ENCODE measurements around the gene SAP25.

DNA sequence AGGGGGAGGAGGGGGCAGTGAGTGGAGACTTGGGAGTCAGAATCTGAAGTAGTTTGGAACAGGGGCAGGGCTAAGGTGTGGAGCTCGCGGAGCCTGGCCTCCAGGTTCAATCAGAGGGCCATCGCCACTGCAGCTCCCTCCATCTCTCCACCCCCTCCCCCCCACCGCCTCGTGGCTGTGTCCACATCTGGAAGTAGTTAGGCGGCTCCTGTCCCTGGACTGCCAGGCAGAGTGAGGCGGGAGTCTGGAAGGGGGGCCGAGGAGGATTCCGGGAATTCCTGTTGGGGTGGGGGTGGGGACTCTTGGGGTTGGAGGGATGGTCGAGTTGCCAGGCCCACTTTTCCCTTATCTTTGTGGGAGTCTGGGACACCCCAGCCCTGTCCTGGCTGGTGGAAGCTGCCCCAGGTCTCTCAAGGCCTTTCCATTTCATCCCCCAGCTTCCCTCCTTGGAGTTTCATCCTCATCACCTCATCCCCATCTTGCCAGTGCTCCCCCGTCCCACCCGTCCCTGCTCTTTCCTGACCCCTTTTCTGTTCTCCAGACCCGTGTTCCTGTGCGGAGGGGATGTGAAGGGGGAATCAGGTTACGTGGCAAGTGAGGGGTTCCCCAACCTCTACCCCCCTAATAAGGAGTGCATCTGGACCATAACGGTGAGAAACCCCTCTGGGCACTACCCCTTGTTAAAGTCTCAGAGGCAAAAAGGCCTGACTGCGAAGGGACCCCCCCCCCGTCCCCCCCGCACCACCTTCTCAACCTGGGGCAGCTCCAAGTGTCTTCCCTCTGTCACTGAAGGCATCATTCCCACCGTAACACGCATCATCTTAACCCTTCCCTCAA lies 29.4 kb upstream of the SAP25 start:
- TF ChIP-seq, protein P1, sequence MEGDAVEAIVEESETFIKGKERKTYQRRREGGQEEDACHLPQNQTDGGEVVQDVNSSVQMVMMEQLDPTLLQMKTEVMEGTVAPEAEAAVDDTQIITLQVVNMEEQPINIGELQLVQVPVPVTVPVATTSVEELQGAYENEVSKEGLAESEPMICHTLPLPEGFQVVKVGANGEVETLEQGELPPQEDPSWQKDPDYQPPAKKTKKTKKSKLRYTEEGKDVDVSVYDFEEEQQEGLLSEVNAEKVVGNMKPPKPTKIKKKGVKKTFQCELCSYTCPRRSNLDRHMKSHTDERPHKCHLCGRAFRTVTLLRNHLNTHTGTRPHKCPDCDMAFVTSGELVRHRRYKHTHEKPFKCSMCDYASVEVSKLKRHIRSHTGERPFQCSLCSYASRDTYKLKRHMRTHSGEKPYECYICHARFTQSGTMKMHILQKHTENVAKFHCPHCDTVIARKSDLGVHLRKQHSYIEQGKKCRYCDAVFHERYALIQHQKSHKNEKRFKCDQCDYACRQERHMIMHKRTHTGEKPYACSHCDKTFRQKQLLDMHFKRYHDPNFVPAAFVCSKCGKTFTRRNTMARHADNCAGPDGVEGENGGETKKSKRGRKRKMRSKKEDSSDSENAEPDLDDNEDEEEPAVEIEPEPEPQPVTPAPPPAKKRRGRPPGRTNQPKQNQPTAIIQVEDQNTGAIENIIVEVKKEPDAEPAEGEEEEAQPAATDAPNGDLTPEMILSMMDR (conservative IDR thresholded peaks at IDR 0.05; ENCODE audit: low read depth in 2 of 2) = no peak
- TF ChIP-seq EZH2phosphoT487 (IDR thresholded peaks at IDR 0.05; ENCODE audit: unreplicated experiment) (no peak), POLR2AphosphoS5 (IDR thresholded peaks at IDR 0.05; ENCODE audit: low read depth) (peak; percentile 81), EZH2 (IDR thresholded peaks at IDR 0.05; ENCODE audit: low read depth, unreplicated experiment) (no peak), NANOG (IDR thresholded peaks at IDR 0.05; ENCODE audit: borderline replicate concordance) (no peak; the same call in 1 of the 2 replicates), CREB1 (CRISPR knock-in tag; IDR thresholded peaks at IDR 0.05; ENCODE audit: low read depth) (no peak), ZNF114 (CRISPR knock-in tag; IDR thresholded peaks at IDR 0.05) (no peak), STAT1 (IDR thresholded peaks at IDR 0.05; ENCODE audit: unreplicated experiment) (no peak), JUNB (IDR thresholded peaks at IDR 0.05; ENCODE audit: unreplicated experiment) (no peak), ZNF331 (CRISPR knock-in tag; IDR thresholded peaks at IDR 0.05; ENCODE audit: low read depth) (0 out of 2 replicates have a peak, but pooled peaks have one; percentile 20)
- TF ChIP-seq, protein P2, sequence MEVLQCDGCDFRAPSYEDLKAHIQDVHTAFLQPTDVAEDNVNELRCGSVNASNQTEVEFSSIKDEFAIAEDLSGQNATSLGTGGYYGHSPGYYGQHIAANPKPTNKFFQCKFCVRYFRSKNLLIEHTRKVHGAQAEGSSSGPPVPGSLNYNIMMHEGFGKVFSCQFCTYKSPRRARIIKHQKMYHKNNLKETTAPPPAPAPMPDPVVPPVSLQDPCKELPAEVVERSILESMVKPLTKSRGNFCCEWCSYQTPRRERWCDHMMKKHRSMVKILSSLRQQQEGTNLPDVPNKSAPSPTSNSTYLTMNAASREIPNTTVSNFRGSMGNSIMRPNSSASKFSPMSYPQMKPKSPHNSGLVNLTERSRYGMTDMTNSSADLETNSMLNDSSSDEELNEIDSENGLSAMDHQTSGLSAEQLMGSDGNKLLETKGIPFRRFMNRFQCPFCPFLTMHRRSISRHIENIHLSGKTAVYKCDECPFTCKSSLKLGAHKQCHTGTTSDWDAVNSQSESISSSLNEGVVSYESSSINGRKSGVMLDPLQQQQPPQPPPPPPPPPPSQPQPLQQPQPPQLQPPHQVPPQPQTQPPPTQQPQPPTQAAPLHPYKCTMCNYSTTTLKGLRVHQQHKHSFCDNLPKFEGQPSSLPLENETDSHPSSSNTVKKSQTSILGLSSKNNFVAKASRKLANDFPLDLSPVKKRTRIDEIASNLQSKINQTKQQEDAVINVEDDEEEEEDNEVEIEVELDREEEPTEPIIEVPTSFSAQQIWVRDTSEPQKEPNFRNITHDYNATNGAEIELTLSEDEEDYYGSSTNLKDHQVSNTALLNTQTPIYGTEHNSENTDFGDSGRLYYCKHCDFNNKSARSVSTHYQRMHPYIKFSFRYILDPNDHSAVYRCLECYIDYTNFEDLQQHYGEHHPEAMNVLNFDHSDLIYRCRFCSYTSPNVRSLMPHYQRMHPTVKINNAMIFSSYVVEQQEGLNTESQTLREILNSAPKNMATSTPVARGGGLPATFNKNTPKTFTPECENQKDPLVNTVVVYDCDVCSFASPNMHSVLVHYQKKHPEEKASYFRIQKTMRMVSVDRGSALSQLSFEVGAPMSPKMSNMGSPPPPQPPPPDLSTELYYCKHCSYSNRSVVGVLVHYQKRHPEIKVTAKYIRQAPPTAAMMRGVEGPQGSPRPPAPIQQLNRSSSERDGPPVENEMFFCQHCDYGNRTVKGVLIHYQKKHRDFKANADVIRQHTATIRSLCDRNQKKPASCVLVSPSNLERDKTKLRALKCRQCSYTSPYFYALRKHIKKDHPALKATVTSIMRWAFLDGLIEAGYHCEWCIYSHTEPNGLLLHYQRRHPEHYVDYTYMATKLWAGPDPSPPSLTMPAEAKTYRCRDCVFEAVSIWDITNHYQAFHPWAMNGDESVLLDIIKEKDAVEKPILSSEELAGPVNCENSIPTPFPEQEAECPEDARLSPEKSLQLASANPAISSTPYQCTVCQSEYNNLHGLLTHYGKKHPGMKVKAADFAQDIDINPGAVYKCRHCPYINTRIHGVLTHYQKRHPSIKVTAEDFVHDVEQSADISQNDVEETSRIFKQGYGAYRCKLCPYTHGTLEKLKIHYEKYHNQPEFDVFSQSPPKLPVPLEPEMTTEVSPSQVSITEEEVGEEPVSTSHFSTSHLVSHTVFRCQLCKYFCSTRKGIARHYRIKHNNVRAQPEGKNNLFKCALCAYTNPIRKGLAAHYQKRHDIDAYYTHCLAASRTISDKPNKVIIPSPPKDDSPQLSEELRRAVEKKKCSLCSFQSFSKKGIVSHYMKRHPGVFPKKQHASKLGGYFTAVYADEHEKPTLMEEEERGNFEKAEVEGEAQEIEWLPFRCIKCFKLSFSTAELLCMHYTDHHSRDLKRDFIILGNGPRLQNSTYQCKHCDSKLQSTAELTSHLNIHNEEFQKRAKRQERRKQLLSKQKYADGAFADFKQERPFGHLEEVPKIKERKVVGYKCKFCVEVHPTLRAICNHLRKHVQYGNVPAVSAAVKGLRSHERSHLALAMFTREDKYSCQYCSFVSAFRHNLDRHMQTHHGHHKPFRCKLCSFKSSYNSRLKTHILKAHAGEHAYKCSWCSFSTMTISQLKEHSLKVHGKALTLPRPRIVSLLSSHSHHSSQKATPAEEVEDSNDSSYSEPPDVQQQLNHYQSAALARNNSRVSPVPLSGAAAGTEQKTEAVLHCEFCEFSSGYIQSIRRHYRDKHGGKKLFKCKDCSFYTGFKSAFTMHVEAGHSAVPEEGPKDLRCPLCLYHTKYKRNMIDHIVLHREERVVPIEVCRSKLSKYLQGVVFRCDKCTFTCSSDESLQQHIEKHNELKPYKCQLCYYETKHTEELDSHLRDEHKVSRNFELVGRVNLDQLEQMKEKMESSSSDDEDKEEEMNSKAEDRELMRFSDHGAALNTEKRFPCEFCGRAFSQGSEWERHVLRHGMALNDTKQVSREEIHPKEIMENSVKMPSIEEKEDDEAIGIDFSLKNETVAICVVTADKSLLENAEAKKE (CRISPR knock-in tag; IDR thresholded peaks at IDR 0.05) = no peak
- TF ChIP-seq, protein P3, sequence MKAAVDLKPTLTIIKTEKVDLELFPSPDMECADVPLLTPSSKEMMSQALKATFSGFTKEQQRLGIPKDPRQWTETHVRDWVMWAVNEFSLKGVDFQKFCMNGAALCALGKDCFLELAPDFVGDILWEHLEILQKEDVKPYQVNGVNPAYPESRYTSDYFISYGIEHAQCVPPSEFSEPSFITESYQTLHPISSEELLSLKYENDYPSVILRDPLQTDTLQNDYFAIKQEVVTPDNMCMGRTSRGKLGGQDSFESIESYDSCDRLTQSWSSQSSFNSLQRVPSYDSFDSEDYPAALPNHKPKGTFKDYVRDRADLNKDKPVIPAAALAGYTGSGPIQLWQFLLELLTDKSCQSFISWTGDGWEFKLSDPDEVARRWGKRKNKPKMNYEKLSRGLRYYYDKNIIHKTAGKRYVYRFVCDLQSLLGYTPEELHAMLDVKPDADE (IDR thresholded peaks at IDR 0.05) = 0 out of 2 replicates have a peak, but pooled peaks have one; percentile 41
- TF ChIP-seq, protein P4, sequence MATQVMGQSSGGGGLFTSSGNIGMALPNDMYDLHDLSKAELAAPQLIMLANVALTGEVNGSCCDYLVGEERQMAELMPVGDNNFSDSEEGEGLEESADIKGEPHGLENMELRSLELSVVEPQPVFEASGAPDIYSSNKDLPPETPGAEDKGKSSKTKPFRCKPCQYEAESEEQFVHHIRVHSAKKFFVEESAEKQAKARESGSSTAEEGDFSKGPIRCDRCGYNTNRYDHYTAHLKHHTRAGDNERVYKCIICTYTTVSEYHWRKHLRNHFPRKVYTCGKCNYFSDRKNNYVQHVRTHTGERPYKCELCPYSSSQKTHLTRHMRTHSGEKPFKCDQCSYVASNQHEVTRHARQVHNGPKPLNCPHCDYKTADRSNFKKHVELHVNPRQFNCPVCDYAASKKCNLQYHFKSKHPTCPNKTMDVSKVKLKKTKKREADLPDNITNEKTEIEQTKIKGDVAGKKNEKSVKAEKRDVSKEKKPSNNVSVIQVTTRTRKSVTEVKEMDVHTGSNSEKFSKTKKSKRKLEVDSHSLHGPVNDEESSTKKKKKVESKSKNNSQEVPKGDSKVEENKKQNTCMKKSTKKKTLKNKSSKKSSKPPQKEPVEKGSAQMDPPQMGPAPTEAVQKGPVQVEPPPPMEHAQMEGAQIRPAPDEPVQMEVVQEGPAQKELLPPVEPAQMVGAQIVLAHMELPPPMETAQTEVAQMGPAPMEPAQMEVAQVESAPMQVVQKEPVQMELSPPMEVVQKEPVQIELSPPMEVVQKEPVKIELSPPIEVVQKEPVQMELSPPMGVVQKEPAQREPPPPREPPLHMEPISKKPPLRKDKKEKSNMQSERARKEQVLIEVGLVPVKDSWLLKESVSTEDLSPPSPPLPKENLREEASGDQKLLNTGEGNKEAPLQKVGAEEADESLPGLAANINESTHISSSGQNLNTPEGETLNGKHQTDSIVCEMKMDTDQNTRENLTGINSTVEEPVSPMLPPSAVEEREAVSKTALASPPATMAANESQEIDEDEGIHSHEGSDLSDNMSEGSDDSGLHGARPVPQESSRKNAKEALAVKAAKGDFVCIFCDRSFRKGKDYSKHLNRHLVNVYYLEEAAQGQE (IDR thresholded peaks at IDR 0.05; ENCODE audit: unreplicated experiment) = no peak
